ENCODE measurements around the gene PCK2. TPM values are rescaled to one million over a fixed set of nuclear protein-coding genes. Genes with fewer than 3 reads are reported as not detected.

The PCK2 gene
- total and polyA plus RNA-seq, 2 of the 8 experiments (the other 6 are each of a cell fraction or from before 2014, with no cell fraction given): 81.9 to 115 TPM

DNA sequence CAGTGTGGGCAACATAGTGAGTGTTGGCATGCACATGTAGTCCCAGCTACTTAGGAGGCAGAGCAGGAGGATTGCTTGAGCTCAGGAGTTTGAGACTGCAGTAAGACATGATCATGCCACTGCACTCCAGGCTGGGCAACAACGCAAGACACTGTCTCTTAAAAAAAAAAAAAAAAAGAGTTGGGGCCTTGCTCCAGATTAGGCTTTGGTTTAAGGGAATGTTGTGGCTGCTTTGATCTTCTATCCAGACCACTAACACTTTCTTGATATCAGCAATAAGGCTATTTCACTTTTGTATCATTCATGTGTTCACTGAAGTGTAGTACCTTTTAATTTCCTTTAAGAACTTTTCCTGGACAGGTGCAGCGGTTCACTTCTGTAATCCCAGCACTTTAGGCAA, 33.6 kb downstream of the PCK2 start:
- Histone ChIP-seq H3K4me1 (replicated peaks in 1 of 4; ENCODE audit: control insufficient read depth in 3 of 4, insufficient read depth in 4 of 4, low read length in 3 of 4) (no peaks in the 10 kb centered on the region), H3K23ac (ENCODE audit: insufficient read length) (no peak overlapping the region), H4K91ac (replicated peaks; ENCODE audit: insufficient read length, low read length) (no peak overlapping the region), H2BK12ac (ENCODE audit: low read depth, low read length) (no peak overlapping the region), H4K20me1 (replicated peaks in 1 of 2; ENCODE audit: control insufficient read depth in 1 of 2, insufficient read depth in 2 of 2, low read length in 2 of 2) (no peaks in the 10 kb centered on the region), H3K18ac (ENCODE audit: extremely low read depth, low read length) (no peak overlapping the region), H4K8ac (ENCODE audit: extremely low read depth, insufficient read depth, low read length) (no peak overlapping the region), H3K14ac (ENCODE audit: insufficient read length) (no peak overlapping the region), H3K9ac (replicated peaks in 1 of 4; ENCODE audit: extremely low read depth in 1 of 4, low read depth in 3 of 4, low read length in 3 of 4) (no peak overlapping the region), H2AFZ (ENCODE audit: low read length) (no peak overlapping the region), H3K4ac (replicated peaks; ENCODE audit: insufficient read length, low read depth, low read length) (no peak overlapping the region), H2BK120ac (replicated peaks; ENCODE audit: low read depth, low read length) (no peak overlapping the region), H3K79me1 (ENCODE audit: low read depth, low read length) (no peaks in the 10 kb centered on the region), H3K56ac (replicated peaks; ENCODE audit: insufficient read length, low read depth, low read length) (no peak overlapping the region), H3K9me3 (ENCODE audit: insufficient read depth in 2 of 2, low read depth in 1 of 2, low read length in 1 of 2) (no peaks in the 10 kb centered on the region), H3K79me2 (ENCODE audit: control insufficient read depth in 1 of 2, insufficient read depth in 2 of 2, low read length in 2 of 2) (no peaks in the 10 kb centered on the region), H2BK5ac (ENCODE audit: low read depth, low read length) (no peak overlapping the region), H2BK15ac (ENCODE audit: low read length) (no peak overlapping the region), H3K27ac (ENCODE audit: low read depth, low read length) (no peak overlapping the region), H2BK20ac (ENCODE audit: low read length) (no peak overlapping the region), H2AK5ac (ENCODE audit: low read depth, low read length) (no peak overlapping the region), H3K27me3 (replicated peaks in 1 of 4; ENCODE audit: control insufficient read depth in 3 of 4, extremely low read depth in 1 of 4, insufficient read depth in 3 of 4, low read length in 3 of 4) (no peaks in the 10 kb centered on the region), H3K23me2 (ENCODE audit: low read depth, low read length) (no peaks in the 10 kb centered on the region), H3K4me2 (ENCODE audit: insufficient read depth in 1 of 2, low read depth in 2 of 2, low read length in 2 of 2) (no peak overlapping the region), H3K4me3 (ENCODE audit: extremely low read depth in 1 of 4, insufficient read depth in 2 of 4, low read depth in 3 of 4, low read length in 4 of 4) (no peak overlapping the region), H4K5ac (ENCODE audit: insufficient read length, low read depth, low read length) (no peak overlapping the region), H3K36me3 (ENCODE audit: control insufficient read depth in 2 of 4, insufficient read depth in 4 of 4, low read length in 3 of 4) (peaks cover 0 to 9% (median 2%) of the 10 kb centered on the region in 4 experiments; a peak in 4 of 8 replicates)
- DNase-seq (ENCODE audit: low read depth in 1 of 2, low spot score in 2 of 2) (no peak), FAIRE-seq (no peak)
- 85% methylated on average over 2 of the region's 2 CpGs; no CpG with 5 or more reads in 1 of the 2 experiments for WGBS, 2 experiments (ENCODE audit: extremely low coverage in 1 of 2, insufficient coverage in 1 of 2, insufficient read length in 1 of 2, insufficient replicate concordance in 2 of 2, low coverage in 1 of 2, low lambda C conversion rate in 2 of 2, missing lambda C conversion rate in 1 of 2)
- ChIA-PET POLR2A (ENCODE audit: partially characterized antibody) (interaction anchor here (0.6 to 11.1 kb wide), 6 partner anchors 8 to 143 kb away, joined by 3 to 96 read pairs (median 4); partner anchors contain the start of genes DCAF11, NRL and PSME1), CTCF (ENCODE audit: partially characterized antibody) (interaction anchor here (0.7 to 1.4 kb wide), 5 partner anchors 12 to 660 kb away, joined by 3 to 4 read pairs (median 3); partner anchors contain the start of gene IRF9)
- TF ChIP-seq RXRA (IDR thresholded peaks at IDR 0.05; ENCODE audit: insufficient read depth, low read depth, low read length) (no peak), HDAC2 (IDR thresholded peaks at IDR 0.05; ENCODE audit: borderline replicate concordance in 1 of 2, low read depth in 2 of 2, low read length in 2 of 2) (no peak), JUND (IDR thresholded peaks at IDR 0.05; ENCODE audit: low read length) (no peak), CHD1 (IDR thresholded peaks at IDR 0.05; ENCODE audit: low read depth, low read length) (no peak), TEAD4 (IDR thresholded peaks at IDR 0.05; ENCODE audit: low read depth, low read length) (no peak), CBX8 (IDR thresholded peaks at IDR 0.05; ENCODE audit: borderline replicate concordance, low read depth, low read length) (no peak), PHF8 (conservative IDR thresholded peaks at IDR 0.05; ENCODE audit: low read depth, low read length) (no peak), KDM1A (IDR thresholded peaks at IDR 0.05; ENCODE audit: borderline replicate concordance, low read length) (no peak), RBBP5 (IDR thresholded peaks at IDR 0.05; ENCODE audit: borderline replicate concordance, low read depth, low read length) (no peak)
- TF ChIP-seq, protein P1, sequence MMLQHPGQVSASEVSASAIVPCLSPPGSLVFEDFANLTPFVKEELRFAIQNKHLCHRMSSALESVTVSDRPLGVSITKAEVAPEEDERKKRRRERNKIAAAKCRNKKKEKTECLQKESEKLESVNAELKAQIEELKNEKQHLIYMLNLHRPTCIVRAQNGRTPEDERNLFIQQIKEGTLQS (IDR thresholded peaks at IDR 0.05; ENCODE audit: insufficient read depth, low read depth, low read length): no peak

All from H1 (cell line).